Thyroid gland (tissue), 4 donors: Measurements from ENCODE around the gene OSBPL3. TPM values are rescaled to one million over a fixed set of nuclear protein-coding genes. Genes with fewer than 3 reads are reported as not detected.

Experiments used
- DNase-seq, 2 donors: peaks; one replicate each; pipeline ENCODE4 v3.0.0-alpha.2; 2019
- H3K27ac ChIP-seq, 3 donors: fragments of 200-600 bp; sonication (generic); 1 replicate in 2 of 3; 2 replicates in 1 of 3; pipeline ENCODE4 v1.5.1; 2016 to 2019; ENCODE audit warnings: mild to moderate bottlenecking in 1 of 3, moderate library complexity in 1 of 3
- H3K27me3 ChIP-seq: fragments of 200-600 bp; sonication (generic); one replicate; pipeline ENCODE4 v1.5.1; 2019
- H3K36me3 ChIP-seq, 2 donors: fragments of 200-600 bp; sonication (generic); one replicate each; pipeline ENCODE4 v1.5.1; 2016 to 2019
- H3K4me1 ChIP-seq, 2 donors: fragments of 200-600 bp; sonication (generic); one replicate each; pipeline ENCODE4 v1.5.1; 2017 to 2019
- H3K4me3 ChIP-seq, 3 donors: fragments of 200-600 bp; sonication (generic); replicated peaks in 1 of 3; 1 replicate in 2 of 3; 2 replicates in 1 of 3; pipeline ENCODE4 v1.5.1; 2016; ENCODE audit warnings: mild to moderate bottlenecking in 1 of 3
- H3K9me3 ChIP-seq: fragments of 200-600 bp; sonication (generic); one replicate; pipeline ENCODE4 v1.5.1; 2017
- POLR2A ChIP-seq, 2 donors: fragments of 450-650 bp; IDR thresholded peaks; one replicate each; pipeline ENCODE4 v1.6.1; 2017; ENCODE audit warnings: antibody characterized with exemption in 2 of 2, mild to moderate bottlenecking in 2 of 2, moderate library complexity in 1 of 2
- WGBS, 2 donors: methylation state at CpG; one replicate each; pipeline ENCODE4 v1.1.5; 2017; 5-methylcytosine and 5-hydroxymethylcytosine counted together
- intact Hi-C: fragments of 100-400 bp; cut with DNase I; formaldehyde crosslinking; loops from one replicate; pipeline ENCODE4 v1.15.1; 2023
- total RNA-seq, 4 donors: library from RNA; depleted of rRNA; stranded (reverse); fragments of >200 nt; gene quantifications; one replicate each; pipeline ENCODE4 v1.2.3, GENCODE V29; 2016
- TF ChIP-seq, protein P1 (sequence below), 6 experiments: fragments of 200-600 bp in 3 of 6; fragments of 450-650 bp in 3 of 6; sonication (generic) in 3 of 6; IDR thresholded peaks; one replicate each; pipeline ENCODE4 v1.5.1; 2016 to 2019; ENCODE audit warnings: antibody characterized with exemption in 6 of 6, mild to moderate bottlenecking in 2 of 6, inconsistent platforms in 1 of 6, moderate library complexity in 1 of 6

Gene OSBPL3
- total RNA-seq, 4 donors from 2014 or later = 22.1 to 41.7 (median 34.3) TPM

- 78 to 90% methylated on average over 3 of the region's 3 CpGs for WGBS, 2 donors
- Histone ChIP-seq H3K27ac (no peak overlapping the region), H3K27me3 (no peaks in the 10 kb centered on the region), H3K36me3 (no peaks in the 10 kb centered on the region), H3K9me3 (no peaks in the 10 kb centered on the region), H3K4me3 (no peak overlapping the region), H3K4me1 (peaks cover 0 to 2% of the 10 kb centered on the region in 2 donors)
- intact Hi-C loops = no loop called here
- no peak for DNase-seq
- TF ChIP-seq, protein P1, sequence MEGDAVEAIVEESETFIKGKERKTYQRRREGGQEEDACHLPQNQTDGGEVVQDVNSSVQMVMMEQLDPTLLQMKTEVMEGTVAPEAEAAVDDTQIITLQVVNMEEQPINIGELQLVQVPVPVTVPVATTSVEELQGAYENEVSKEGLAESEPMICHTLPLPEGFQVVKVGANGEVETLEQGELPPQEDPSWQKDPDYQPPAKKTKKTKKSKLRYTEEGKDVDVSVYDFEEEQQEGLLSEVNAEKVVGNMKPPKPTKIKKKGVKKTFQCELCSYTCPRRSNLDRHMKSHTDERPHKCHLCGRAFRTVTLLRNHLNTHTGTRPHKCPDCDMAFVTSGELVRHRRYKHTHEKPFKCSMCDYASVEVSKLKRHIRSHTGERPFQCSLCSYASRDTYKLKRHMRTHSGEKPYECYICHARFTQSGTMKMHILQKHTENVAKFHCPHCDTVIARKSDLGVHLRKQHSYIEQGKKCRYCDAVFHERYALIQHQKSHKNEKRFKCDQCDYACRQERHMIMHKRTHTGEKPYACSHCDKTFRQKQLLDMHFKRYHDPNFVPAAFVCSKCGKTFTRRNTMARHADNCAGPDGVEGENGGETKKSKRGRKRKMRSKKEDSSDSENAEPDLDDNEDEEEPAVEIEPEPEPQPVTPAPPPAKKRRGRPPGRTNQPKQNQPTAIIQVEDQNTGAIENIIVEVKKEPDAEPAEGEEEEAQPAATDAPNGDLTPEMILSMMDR (IDR thresholded peaks at IDR 0.05) = no peak
- TF ChIP-seq POLR2A (IDR thresholded peaks at IDR 0.05) = no peak
Measured at GRCh38 chr7:24911213-24911603, 68.8 kb downstream of the OSBPL3 start.

GRCh38 chr7:24910551-24911212 is 69.3 kb downstream of the OSBPL3 start:
- intact Hi-C loops = no loop called here
- DNase-seq = no peak
- H3K4me1 ChIP-seq = peaks cover 0 to 2% of the 10 kb centered on the region in 2 donors
- H3K36me3 ChIP-seq = no peaks in the 10 kb centered on the region
- WGBS, 2 donors = 75 to 90% methylated on average over 4 of the region's 4 CpGs
- no peaks in the 10 kb centered on the region for H3K27me3 ChIP-seq
- no peak overlapping the region for H3K27ac ChIP-seq
- TF ChIP-seq, protein P1 (IDR thresholded peaks at IDR 0.05) = no peak
- TF ChIP-seq POLR2A (IDR thresholded peaks at IDR 0.05) = no peak
- no peaks in the 10 kb centered on the region for H3K9me3 ChIP-seq
- H3K4me3 ChIP-seq = no peak overlapping the region

DNA sequence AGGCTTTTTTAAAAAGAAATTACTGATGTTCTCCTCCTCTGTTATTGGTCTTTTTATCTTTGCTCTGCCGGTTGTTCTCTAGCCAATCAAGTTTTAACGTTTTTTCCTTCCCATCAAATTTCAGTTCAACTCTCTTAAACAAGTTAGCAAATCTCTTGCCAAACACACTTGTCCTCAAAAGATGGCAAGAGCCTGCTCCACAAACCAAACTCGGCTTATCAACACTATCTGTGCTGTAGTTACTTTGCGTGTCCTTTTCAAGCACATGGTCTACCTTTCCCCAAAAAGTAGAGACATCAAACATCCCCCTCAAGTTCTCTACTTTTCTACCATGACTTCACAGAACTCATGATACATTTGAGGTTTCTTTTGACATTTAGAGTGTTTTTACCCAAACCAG is 71.3 kb downstream of the OSBPL3 start:
- WGBS, 2 donors = 57 to 65% methylated on average over 4 of the region's 4 CpGs

GRCh38 chr7:24908166-24908565 is 71.8 kb downstream of the OSBPL3 start:
- Histone ChIP-seq H3K36me3 (no peaks in the 10 kb centered on the region), H3K9me3 (no peaks in the 10 kb centered on the region), H3K4me3 (no peak overlapping the region), H3K27me3 (no peaks in the 10 kb centered on the region), H3K27ac (no peak overlapping the region), H3K4me1 (peaks cover 2 to 8% of the 10 kb centered on the region in 2 donors)
- DNase-seq = no peak
- TF ChIP-seq, protein P1 (IDR thresholded peaks at IDR 0.05) = no peak
- TF ChIP-seq POLR2A (IDR thresholded peaks at IDR 0.05) = no peak
- intact Hi-C loops = no loop called here
- 81 to 88% methylated on average over 3 of the region's 3 CpGs for WGBS, 2 donors

More for the DNA sequence above, 71.3 kb downstream of the OSBPL3 start:
- intact Hi-C loops = no loop called here
- Histone ChIP-seq H3K9me3 (no peaks in the 10 kb centered on the region), H3K27me3 (no peaks in the 10 kb centered on the region), H3K27ac (no peak overlapping the region), H3K36me3 (no peaks in the 10 kb centered on the region), H3K4me1 (peaks cover 2 to 8% of the 10 kb centered on the region in 2 donors), H3K4me3 (no peak overlapping the region)
- TF ChIP-seq POLR2A (IDR thresholded peaks at IDR 0.05) = no peak
- TF ChIP-seq, protein P1 (IDR thresholded peaks at IDR 0.05) = no peak
- DNase-seq = no peak

GRCh38 chr7:24907311-24907886 is 72.6 kb downstream of the OSBPL3 start:
- no peak for DNase-seq
- Histone ChIP-seq H3K9me3 (no peaks in the 10 kb centered on the region), H3K4me3 (no peak overlapping the region), H3K36me3 (no peaks in the 10 kb centered on the region), H3K27me3 (no peaks in the 10 kb centered on the region), H3K27ac (no peak overlapping the region), H3K4me1 (peaks cover 2 to 8% of the 10 kb centered on the region in 2 donors)
- WGBS, 2 donors = 78 to 83% methylated on average over 7 of the region's 7 CpGs
- TF ChIP-seq POLR2A (IDR thresholded peaks at IDR 0.05) = no peak
- TF ChIP-seq, protein P1 (IDR thresholded peaks at IDR 0.05) = no peak
- intact Hi-C loops = no loop called here
